Mammary epithelial cell (primary cell): ENCODE measurements around the gene ERVW-1.
"Not testable (repeated sequence)": the region's sequence is repeated elsewhere in the genome, so short reads cannot be mapped to it uniquely, and the experiment has no call there.

Source experiments
- EZH2 ChIP-seq: IDR thresholded peaks from 2 replicates; pipeline ENCODE4 v1.6.1; 2012; ENCODE audit warnings: low read length, inconsistent platforms, borderline replicate concordance
- TF ChIP-seq, protein P1 (sequence below), 2 donors: IDR thresholded peaks in 1 of 2; conservative IDR thresholded peaks in 1 of 2; 2 replicates each; pipeline ENCODE4 v1.5.1; 2011 to 2012; ENCODE audit warnings: inconsistent platforms in 2 of 2, low read length in 2 of 2, mild to moderate bottlenecking in 2 of 2, control low read depth in 1 of 2, low read depth in 1 of 2; ENCODE audit not compliant: insufficient read depth in 1 of 2; ENCODE audit errors: extremely low read depth in 1 of 2

DNA sequence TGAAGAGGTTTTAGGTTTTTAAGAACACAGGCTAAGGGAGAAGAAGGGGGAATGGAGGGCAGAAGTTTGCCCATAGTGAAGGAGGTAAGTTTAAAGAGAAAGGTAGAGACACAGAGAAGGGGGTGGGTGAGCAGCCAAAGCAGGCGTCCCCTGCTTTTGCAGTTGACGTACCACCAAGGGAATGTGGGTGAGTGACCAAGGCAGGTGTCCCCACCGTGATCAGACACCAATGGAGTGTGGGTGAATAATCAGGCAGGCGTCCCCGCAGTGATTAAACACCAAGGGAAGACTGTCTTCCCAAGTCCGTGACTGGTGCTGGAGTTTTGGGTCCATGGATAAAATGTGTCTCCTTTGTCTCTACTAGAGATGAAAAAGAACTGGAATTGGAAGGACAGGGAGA is 6.5 kb upstream of the ERVW-1 start:
- TF ChIP-seq, protein P1, sequence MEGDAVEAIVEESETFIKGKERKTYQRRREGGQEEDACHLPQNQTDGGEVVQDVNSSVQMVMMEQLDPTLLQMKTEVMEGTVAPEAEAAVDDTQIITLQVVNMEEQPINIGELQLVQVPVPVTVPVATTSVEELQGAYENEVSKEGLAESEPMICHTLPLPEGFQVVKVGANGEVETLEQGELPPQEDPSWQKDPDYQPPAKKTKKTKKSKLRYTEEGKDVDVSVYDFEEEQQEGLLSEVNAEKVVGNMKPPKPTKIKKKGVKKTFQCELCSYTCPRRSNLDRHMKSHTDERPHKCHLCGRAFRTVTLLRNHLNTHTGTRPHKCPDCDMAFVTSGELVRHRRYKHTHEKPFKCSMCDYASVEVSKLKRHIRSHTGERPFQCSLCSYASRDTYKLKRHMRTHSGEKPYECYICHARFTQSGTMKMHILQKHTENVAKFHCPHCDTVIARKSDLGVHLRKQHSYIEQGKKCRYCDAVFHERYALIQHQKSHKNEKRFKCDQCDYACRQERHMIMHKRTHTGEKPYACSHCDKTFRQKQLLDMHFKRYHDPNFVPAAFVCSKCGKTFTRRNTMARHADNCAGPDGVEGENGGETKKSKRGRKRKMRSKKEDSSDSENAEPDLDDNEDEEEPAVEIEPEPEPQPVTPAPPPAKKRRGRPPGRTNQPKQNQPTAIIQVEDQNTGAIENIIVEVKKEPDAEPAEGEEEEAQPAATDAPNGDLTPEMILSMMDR (conservative IDR thresholded peaks at IDR 0.05 in 1 of 2, IDR thresholded peaks at IDR 0.05 in 1 of 2; ENCODE audit: extremely low read depth in 1 of 2, insufficient read depth in 1 of 2, low read depth in 1 of 2, low read length in 2 of 2): not testable (repeated sequence)
- not testable (repeated sequence) for TF ChIP-seq EZH2
